GM20431 (cell line): ENCODE measurements around the gene IL9R.
"Not testable (repeated sequence)": the region's sequence is repeated elsewhere in the genome, so short reads cannot be mapped to it uniquely, and the experiment has no call there.

Experiments used
- in situ Hi-C: fragments of 300-500 bp; cut with MseI, MboI; formaldehyde crosslinking; loops from one replicate; pipeline ENCODE4 v1.15.0; 2020; ENCODE audit warnings: low sequenced_read_pairs; ENCODE audit not compliant: unreplicated experiment

Gene IL9R

DNA sequence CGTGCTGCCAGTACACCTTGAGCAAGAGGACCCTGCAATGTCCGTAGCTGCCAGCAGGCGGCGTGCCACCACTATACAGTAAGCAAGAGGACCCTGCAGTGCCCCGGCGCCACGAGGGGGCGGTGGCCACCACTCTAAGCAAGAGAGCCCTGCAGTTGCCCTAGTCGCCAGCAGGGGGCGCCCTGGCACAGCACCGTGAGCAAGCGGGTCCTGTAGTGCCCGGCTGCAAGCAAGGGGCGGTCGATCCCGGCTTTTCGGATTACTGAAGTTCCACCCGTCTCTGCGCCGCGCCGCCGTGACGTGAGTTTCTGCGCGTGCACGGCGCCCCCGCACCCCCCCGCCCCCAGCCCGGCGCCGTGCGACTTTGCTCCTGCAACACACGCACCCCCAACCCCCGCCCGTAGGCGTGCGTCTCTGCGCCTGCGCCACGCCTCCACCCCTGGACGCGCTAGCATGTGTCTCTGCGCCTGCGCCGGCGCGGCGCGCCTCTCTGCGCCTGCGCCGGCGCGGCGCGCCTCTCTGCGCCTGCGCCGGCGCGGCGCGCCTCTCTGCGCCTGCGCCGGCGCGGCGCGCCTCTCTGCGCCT lies 31.2 kb downstream of the IL9R start:
- in situ Hi-C loops, result not testable (repeated sequence)

DNA sequence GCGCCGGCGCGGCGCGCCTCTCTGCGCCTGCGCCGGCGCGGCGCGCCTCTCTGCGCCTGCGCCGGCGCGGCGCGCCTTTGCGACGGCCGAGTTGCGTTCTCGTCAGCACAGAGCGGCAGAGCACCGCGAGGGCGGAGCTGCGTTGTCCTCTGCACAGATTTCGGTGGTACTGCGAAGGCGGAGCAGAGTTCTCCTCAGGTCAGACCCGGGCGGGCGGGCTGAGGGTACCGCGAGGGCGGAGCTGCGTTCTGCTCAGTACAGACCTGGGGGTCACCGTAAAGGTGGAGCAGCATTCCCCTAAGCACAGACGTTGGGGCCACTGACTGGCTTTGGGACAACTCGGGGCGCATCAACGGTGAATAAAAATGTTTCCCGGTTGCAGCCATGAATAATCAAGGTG lies 31.8 kb downstream of the IL9R start:
- in situ Hi-C loops, result not testable (repeated sequence)

DNA sequence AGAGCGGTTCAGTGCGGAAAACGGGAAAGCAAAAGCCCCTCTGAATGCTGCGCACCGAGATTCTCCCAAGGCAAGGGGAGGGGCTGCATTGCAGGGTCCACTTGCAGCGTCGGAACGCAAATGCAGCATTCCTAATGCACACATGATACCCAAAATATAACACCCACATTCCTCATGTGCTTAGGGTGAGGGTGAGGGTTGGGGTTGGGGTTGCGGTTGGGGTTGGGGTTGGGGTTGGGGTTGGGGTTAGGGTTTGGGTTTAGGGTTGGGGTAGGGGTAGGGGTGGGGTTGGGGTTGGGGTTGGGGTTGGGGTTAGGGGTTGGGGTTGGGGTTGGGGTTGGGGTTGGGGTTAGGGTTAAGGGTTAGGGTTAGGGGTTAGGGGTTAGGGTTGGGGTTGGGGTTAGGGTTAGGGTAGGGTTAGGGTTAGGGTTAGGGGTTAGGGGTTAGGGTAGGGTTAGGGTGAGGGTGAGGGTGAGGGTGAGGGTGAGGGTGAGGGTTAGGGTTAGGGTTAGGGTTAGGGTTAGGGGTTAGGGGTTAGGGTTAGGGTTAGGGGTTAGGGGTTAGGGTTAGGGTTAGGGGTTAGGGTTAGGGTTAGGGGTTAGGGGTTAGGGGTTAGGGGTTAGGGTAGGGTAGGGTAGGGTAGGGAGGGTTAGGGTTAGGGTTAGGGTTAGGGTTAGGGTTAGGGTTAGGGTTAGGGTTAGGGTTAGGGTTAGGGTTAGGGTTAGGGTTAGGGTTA lies 32.4 kb downstream of the IL9R start:
- in situ Hi-C loops, result not testable (repeated sequence)

DNA sequence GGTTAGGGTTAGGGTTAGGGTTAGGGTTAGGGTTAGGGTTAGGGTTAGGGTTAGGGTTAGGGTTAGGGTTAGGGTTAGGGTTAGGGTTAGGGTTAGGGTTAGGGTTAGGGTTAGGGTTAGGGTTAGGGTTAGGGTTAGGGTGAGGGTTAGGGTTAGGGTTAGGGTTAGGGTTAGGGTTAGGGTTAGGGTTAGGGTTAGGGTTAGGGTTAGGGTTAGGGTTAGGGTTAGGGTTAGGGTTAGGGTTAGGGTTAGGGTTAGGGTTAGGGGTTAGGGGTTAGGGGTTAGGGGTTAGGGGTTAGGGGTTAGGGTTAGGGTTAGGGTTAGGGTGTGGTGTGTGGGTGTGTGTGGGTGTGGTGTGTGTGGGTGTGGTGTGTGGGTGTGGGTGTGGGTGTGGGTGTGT lies 33.0 kb downstream of the IL9R start:
- in situ Hi-C loops, result not testable (repeated sequence)
